ENCODE measurements around the gene SPOPL. TPM values are rescaled to one million over a fixed set of nuclear protein-coding genes. Genes with fewer than 3 reads are reported as not detected.
"Not testable (repeated sequence)": the region's sequence is repeated elsewhere in the genome, so short reads cannot be mapped to it uniquely, and the experiment has no call there.

SPOPL gene
- total RNA-seq, 1 donor from 2014 or later = 31.4 TPM

DNA sequence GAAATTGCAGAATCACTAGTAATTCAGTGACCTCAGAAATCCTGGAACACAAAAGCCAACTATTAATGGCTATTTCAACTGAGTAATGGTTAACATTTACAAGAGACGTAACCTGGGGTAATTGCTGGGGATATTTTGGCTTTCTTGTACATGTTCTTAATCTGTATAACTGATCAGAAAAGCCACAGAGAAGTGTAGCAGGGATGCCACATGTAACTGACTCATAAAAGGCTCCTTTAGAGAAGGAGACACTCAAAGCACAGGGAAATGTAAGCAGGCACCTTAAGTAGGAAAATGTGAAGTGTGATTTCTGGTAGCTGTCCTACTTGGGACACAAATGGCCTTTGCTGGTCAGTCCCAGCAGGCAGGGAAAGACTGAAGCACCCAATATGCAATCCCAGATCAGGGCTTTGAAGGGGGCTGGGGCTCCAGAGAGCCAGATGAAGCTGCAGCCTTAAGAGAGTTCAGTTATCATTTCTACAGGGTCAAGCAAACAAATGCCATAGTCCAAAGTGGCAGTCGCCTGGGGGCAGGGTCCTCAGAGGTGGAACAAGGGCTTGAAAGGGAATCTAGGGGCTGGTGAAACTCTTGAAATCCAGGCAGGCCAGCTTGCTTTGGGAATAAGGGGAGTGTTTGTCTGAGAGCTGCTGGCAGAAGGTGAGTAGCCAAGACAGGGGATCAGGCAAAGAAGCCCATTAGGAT is 7.2 kb upstream of the SPOPL start:
- no peak for DNase-seq (ENCODE audit: low spot score)

DNA sequence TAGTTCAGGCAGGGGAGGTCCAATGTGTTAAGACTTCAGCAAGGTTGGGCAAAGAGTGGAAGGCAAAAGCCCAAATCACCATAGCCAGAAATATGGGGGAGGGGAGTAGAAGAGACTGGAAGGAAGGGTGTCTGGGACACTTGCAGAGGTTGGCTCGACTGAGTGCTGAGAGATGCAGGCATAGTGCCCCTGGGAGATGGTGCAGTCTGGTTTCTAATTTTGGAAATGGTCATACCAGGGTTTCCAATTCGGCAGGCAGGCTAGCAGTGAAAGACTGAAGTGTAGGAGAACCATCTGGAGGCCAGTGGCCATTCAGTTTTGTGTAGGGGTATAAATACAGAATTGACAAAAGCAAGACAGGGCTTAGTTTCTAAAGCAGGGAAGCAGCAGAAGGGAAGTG is 6.2 kb upstream of the SPOPL start:
- DNase-seq (ENCODE audit: low spot score) = no peak

GRCh38 chr2:138496096-138496651 is 5.4 kb upstream of the SPOPL start:
- DNase-seq (ENCODE audit: low spot score) = no peak

- DNase-seq (ENCODE audit: low spot score) = no peak
Observed at GRCh38 chr2:138497294-138497693, 4.3 kb upstream of the SPOPL start.

DNA sequence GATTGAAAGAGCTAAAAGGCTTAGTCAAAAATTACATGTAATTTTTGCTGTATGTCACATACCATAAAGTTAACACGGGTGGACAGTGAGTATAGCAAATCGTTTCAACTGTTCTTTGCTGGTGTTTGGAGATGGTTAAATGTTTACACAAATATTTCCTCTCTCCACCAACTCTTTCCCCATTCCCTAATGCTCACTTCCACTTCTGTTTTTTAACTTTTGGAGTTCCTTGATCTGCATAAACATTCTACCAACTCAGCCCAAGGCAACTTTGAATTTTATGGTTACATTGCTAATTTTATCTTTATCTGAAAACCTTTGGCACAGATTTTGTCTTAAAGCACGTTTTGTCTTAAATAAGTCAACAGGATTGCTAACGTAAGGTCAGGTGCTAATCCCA is 1.9 kb upstream of the SPOPL start:
- DNase-seq (ENCODE audit: low spot score) = no peak

- DNase-seq (ENCODE audit: low spot score) = no peak
Observed at GRCh38 chr2:138500592-138501424, 762 bp upstream of the SPOPL start.

DNA sequence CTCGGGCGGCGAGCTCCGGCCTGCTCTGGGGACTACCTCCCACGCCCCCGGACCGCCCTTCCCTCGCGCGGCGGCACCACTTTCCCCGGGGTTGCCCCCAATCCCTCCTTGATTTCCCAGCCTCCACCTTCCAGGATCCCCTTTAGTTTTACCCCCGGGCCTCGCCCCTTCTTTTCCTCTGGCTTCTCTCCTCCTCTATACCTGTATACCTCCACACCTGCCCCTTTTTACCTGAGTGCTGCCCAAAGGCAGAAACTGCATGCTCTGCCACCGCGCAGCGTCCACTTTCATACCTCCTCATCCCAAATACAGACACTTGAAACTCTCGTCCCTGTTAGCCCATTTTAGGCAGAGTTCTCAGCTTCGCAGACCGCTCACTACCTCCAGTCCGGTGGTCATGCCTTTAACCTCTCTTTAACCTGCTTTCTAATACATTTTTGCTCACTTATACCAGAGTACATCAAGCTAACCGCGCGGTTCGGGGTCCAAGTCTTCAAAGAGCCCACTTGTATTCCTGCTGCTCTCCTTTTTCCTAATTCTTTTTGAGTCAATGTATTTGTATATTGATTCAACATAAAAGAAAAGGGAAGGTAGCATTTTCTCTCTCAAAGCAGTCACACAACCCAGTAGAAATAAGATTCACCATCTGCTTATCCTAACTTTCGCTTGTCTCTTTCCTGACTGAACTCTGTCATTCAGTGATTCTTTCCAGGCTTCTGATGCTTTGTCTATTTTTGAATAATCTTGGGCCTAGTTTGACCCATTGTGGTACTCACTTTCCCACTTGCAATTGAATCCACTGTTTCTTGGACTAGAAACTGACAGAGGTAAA is 901 bp downstream of the SPOPL start:
- DNase-seq (ENCODE audit: low spot score) = no peak

- DNase-seq (ENCODE audit: low spot score) = no peak
Observed at GRCh38 chr2:138503087-138503442, 1.5 kb downstream of the SPOPL start.

DNA sequence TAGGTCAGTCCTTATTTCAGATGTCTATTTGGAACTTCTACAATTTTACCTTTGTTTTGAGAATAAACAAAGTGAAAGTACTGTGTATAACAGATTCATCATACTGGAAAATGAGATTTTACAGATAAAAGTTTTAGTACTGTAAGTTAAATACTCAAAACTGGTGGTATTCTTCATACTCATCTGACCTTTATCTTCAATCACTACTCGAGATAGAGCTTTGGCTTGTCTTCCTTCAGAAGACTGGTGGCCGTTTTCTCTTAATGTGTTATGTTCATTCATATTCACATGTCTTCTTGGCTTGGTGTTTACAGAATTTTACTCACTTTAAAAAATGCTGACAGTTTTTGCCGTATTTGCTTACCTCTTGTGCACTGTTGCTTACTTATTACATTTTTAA is 2.1 kb downstream of the SPOPL start:
- DNase-seq (ENCODE audit: low spot score) = no peak

DNA sequence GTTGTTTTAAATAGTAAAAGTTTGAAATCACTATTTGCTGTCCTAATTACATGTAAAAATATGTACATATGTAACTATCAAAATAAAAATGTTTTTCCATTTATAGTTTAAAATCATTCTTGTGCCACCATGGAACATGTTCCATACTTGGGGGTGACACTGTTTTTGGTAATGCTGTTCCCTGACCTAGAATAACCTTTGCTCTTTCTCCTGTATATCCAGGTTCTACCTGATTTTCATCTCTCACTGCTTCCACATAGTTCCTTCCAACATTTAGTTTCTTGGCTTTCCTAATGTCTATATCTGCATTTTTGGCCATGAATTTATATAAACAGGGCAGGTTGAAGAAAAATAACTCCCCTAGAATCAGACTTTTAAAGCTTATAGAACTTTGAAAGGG is 2.5 kb downstream of the SPOPL start:
- DNase-seq (ENCODE audit: low spot score) = no peak

DNA sequence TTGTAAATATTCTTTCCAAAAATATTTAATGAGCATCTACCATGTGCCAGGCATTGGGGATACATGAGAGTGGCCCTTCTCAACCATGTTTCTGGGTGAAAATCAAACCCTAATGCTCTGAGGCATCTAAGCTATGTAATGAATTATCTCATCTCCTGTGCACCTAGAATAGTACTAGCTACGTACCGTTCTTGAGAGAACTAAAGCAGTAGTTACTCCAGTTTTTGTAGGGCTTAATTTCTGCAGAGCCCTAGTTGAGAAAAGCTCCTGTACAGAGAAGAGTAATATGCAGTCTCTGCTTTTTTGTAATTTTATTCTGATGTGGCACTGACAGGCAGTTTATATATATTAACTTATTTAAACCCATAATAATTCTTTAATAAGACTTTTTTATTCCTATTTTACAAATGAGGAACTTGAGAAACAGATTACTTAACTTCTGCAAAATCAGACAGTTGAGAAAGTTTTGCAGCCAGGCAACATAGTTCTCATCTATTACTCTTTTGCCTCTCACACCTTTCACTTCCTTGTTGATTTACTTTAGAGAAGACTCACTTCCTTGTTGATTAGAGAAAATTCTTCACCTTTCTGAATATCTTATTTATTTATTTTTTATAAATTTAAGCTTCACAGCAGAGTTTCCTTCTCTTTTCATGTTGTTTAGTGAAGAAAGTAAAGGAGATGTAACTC is 3.1 kb downstream of the SPOPL start:
- DNase-seq (ENCODE audit: low spot score) = no peak

- no peak for DNase-seq (ENCODE audit: low spot score)
Observed at GRCh38 chr2:138507267-138507666, 5.7 kb downstream of the SPOPL start.

DNA sequence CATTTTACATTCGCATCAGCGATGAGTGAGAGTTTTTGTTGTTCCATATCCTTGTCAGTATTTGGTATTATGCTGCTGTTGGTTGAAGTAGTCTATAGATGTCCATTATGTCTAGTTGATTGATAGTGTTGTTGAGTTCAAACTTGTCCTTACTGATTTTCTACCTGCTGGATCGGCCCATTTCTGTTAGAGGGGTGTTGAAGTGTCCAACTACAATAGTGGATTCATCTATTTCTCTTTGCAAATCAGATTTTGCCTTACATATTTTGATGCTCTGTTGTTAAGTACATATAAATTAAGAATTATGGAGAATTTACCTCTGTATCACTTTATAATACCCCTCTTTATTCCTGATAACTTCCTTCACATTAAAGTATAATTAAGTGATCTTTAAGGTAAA is 8.7 kb downstream of the SPOPL start:
- no peak for DNase-seq (ENCODE audit: low spot score)

DNA sequence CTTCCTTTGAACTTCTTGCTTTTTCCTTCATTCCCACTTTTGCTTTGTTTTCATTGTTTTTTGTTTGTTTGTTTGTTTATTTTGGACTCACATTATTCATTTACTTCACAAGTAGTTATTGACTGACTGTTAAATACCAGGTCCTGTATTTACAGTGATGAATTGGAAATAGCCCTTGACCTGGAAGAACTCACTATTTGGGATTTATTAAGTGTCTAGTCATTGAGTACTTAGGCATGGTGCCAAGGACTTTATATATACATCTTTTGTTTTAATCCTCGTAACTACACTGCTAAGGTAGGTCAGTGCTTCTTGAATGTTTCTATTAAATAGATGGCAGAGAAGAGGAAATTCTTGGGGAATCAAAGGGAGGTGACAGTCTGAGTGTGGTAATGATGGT is 11.1 kb downstream of the SPOPL start:
- no peak for DNase-seq (ENCODE audit: low spot score)

DNA sequence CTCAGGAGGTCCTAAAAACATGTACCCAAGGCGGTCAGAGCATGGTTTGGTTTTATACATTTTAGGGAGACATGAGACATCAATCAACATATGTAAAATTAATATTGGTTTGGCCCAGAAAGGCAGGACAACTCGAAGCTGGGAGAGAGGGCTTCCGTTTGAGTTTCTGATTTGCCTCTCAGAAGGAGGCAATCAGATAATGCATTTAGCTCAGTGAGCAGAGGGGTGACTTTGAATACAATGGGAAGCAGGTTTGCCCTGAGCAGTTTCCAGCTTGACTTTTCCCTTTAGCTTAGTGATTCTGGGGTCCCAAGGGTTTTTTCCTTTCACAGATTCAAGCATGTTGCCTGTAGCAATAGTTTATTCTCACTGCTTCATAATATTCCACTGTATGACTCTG is 12.6 kb downstream of the SPOPL start:
- DNase-seq (ENCODE audit: low spot score) = no peak

DNA sequence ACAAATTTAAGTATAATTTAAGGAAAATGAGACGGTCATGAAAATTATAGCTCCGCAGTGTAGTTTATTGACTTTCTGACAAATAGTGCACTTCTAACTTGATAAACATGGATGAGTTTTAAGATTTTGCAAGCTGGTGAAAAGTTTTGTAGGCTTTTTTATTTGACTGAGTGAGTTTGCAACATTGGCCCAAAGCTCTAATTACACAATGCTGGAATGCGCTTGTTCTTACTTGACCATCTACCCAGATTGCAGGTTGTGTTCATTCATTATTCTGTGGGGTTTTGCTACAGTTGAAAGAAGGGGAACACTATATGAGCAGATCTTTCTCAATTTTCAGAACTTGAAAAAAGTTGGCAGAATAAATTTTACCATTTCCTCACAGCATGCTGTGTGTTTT is 13.5 kb downstream of the SPOPL start:
- no peak for DNase-seq (ENCODE audit: low spot score)

DNA sequence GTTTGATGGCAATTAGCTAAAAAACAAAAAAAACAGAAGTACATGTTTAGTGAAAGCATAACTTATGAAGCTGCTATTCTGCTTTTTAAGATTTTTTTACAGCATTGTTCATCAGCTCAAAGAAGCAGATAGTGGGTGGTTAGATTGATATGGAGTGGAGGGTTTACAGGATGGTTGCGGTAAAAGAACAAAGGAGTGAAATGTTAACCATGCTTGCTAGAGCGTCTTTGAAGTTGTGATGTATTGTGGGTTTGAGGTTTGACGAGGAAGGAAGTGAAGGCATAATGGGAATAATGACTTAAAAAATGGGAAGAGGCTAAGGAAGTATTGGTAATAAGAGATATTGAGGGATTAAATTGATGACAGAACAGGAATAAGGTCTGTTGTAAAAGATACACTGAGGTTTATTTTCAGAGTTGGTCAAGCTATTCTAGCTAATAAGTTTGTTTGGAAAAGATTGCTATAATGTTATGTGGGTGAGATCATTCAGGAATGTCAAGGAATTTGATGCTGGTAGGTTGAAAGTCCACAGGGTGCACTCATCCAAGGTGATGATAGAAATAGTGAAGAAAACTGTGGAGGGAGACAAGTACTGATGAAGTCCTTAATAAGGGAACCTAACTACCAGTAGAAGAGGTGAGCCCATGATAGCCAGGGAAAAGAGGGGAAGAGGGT is 14.6 kb downstream of the SPOPL start:
- DNase-seq (ENCODE audit: low spot score) = no peak

- no peak for DNase-seq (ENCODE audit: low spot score)
Observed at GRCh38 chr2:138518860-138519259, 17.3 kb downstream of the SPOPL start.

- no peak for DNase-seq (ENCODE audit: low spot score)
Observed at GRCh38 chr2:138521821-138522220, 20.3 kb downstream of the SPOPL start.

DNA sequence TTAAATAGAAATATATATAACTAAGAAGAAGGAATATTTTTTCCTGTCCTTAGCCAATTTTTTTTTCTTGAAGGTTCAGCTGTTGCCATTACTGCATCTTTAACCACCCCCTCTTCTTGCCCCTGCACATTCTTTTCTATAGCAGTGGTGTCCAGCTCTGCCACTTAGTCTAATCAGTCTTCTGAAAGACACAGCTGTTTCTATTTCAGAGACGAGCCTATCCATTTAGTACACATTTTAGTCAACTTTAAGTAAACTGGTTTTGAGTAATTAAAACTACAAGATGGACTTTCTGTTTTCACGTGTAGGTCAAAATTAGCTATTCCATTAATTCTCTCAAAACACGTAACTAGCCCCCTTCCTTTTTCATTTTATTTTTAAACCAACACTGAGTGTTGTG is 21.0 kb downstream of the SPOPL start:
- no peak for DNase-seq (ENCODE audit: low spot score)

GRCh38 chr2:138523018-138523672 is 21.6 kb downstream of the SPOPL start:
- not testable (repeated sequence) for DNase-seq (ENCODE audit: low spot score)
